LoVo (cell line): ENCODE measurements around the gene CASKIN1.
"Not testable (repeated sequence)": the region's sequence is repeated elsewhere in the genome, so short reads cannot be mapped to it uniquely, and the experiment has no call there.

Experiments
- DNase-seq: peaks from one replicate; pipeline ENCODE4 v3.0.0-alpha.2; 2016; ENCODE audit warnings: low spot score

CASKIN1 gene

GRCh38 chr16:2210386-2211365 is 14.3 kb upstream of the CASKIN1 start, which contains the start of gene BRICD5:
Gene BRICD5 (minus strand): TSS chr16:2210863. CDS start chr16:2210833, 30 bp downstream.
- no peak for DNase-seq

- DNase-seq: no peak
Measured at GRCh38 chr16:2210009-2210332, 13.6 kb upstream of the CASKIN1 start.

- DNase-seq: no peak
Measured at GRCh38 chr16:2209258-2210008, 13.0 kb upstream of the CASKIN1 start.

GRCh38 chr16:2208772-2209171 is 12.4 kb upstream of the CASKIN1 start:
- DNase-seq: no peak

GRCh38 chr16:2208308-2208707 is 11.9 kb upstream of the CASKIN1 start:
- DNase-seq: no peak

GRCh38 chr16:2207872-2208271 is 11.5 kb upstream of the CASKIN1 start:
- no peak for DNase-seq

- no peak for DNase-seq
Measured at GRCh38 chr16:2206780-2207433, 10.5 kb upstream of the CASKIN1 start.

- no peak for DNase-seq
Measured at GRCh38 chr16:2206420-2206779, 10.0 kb upstream of the CASKIN1 start.

GRCh38 chr16:2205967-2206313 is 9.5 kb upstream of the CASKIN1 start:
- no peak for DNase-seq

- DNase-seq: peak; percentile 86
Measured at GRCh38 chr16:2205104-2205966, 8.9 kb upstream of the CASKIN1 start, which contains the start of gene MLST8. Gene MLST8 (plus strand): TSS chr16:2205454. CDS start chr16:2206086, 632 bp downstream.

- DNase-seq: no peak
Measured at GRCh38 chr16:2204416-2205103, 8.2 kb upstream of the CASKIN1 start.

- not testable (repeated sequence) for DNase-seq
Measured at GRCh38 chr16:2203119-2203688, 6.8 kb upstream of the CASKIN1 start.

GRCh38 chr16:2200313-2200712 is 3.9 kb upstream of the CASKIN1 start:
- no peak for DNase-seq

- DNase-seq: no peak
Measured at GRCh38 chr16:2199621-2200139, 3.3 kb upstream of the CASKIN1 start.

- no peak for DNase-seq
Measured at GRCh38 chr16:2199095-2199494, 2.7 kb upstream of the CASKIN1 start.

GRCh38 chr16:2198283-2198682 is 1.9 kb upstream of the CASKIN1 start:
- no peak for DNase-seq

GRCh38 chr16:2197765-2198164 is 1.4 kb upstream of the CASKIN1 start:
- no peak for DNase-seq

GRCh38 chr16:2196981-2197511 is 641 bp upstream of the CASKIN1 start:
- DNase-seq: no peak

- DNase-seq: no peak
Measured at GRCh38 chr16:2195322-2196161, 863 bp downstream of the CASKIN1 start.
